H1 (cell line): ENCODE data around the gene ANGPTL5. TPM values are rescaled to one million over a fixed set of nuclear protein-coding genes. Genes with fewer than 3 reads are reported as not detected.

ENCODE experiments used
- CTCF ChIA-PET: fragments of 300-600 bp; sonication (Branson Sonifier 250); formaldehyde crosslinking; loops from one replicate; lab custom pipeline; 2021; ENCODE audit not compliant: partially characterized antibody; lab: Charles Lee
- POLR2A ChIA-PET: fragments of 300-600 bp; sonication (Branson Sonifier 250); formaldehyde crosslinking; loops from one replicate; lab custom pipeline; 2021; ENCODE audit warnings: inconsistent platforms; ENCODE audit not compliant: partially characterized antibody; lab: Charles Lee
- DNase-seq, 2 experiments: peaks; one replicate each; pipeline versions ENCODE4 v3.0.0 to v3.0.0-alpha.2; 2010 to 2022; ENCODE audit warnings: low spot score in 2 of 2, low read depth in 1 of 2, mixed read lengths in 1 of 2
- FAIRE-seq: peaks from 2 replicates; lab custom pipeline; 2011; peaks lifted over from hg19 to GRCh38; lab: Jason Lieb, UNC
- H2AFZ ChIP-seq: 2 replicates; pipeline ENCODE4 v1.8.1; 2012; ENCODE audit warnings: low read length, inconsistent platforms
- H2AK5ac ChIP-seq: 2 replicates; pipeline ENCODE4 v1.6.1; 2013; ENCODE audit warnings: low read depth, low read length
- H2BK120ac ChIP-seq: replicated peaks from 2 replicates; pipeline ENCODE3; 2013; ENCODE audit warnings: low read depth, low read length, inconsistent platforms
- H2BK12ac ChIP-seq: 2 replicates; pipeline ENCODE4 v1.6.1; 2013; ENCODE audit warnings: low read depth, low read length
- H2BK15ac ChIP-seq: 2 replicates; pipeline ENCODE4 v1.6.1; 2013; ENCODE audit warnings: low read length
- H2BK20ac ChIP-seq: 2 replicates; pipeline ENCODE4 v1.6.1; 2013; ENCODE audit warnings: low read length
- H2BK5ac ChIP-seq: 2 replicates; pipeline ENCODE4 v1.6.1; 2013; ENCODE audit warnings: low read depth, low read length
- H3K14ac ChIP-seq: 2 replicates; pipeline ENCODE4 v1.6.1; 2013; ENCODE audit warnings: inconsistent platforms; ENCODE audit not compliant: insufficient read length
- H3K18ac ChIP-seq: 2 replicates; pipeline ENCODE4 v1.6.1; 2013; ENCODE audit warnings: low read length; ENCODE audit errors: extremely low read depth
- H3K23ac ChIP-seq: 2 replicates; pipeline ENCODE4 v1.6.1; 2013; ENCODE audit warnings: inconsistent platforms; ENCODE audit not compliant: insufficient read length
- H3K23me2 ChIP-seq: 2 replicates; pipeline ENCODE4 v1.6.1; 2013; ENCODE audit warnings: low read depth, low read length
- H3K27ac ChIP-seq: 2 replicates; pipeline ENCODE4 v1.6.1; 2011; ENCODE audit warnings: low read depth, low read length, inconsistent platforms
- H3K27me3 ChIP-seq, 4 experiments: replicated peaks in 1 of 4; 1 replicate in 1 of 4; 2 replicates in 3 of 4; pipeline versions ENCODE4 v1.6.1 to v1.8.1; 2011 to 2013; ENCODE audit warnings: low read length in 3 of 4, mild to moderate bottlenecking in 3 of 4, inconsistent platforms in 2 of 4, mixed read lengths in 2 of 4, moderate library complexity in 1 of 4; ENCODE audit not compliant: control insufficient read depth in 3 of 4, insufficient read depth in 3 of 4; ENCODE audit errors: extremely low read depth in 1 of 4
- H3K36me3 ChIP-seq, 4 experiments: 2 replicates each; pipeline versions ENCODE4 v1.6.1 to v1.8.1; 2011 to 2013; ENCODE audit warnings: mild to moderate bottlenecking in 4 of 4, low read length in 3 of 4, moderate library complexity in 2 of 4, control low read depth in 1 of 4, inconsistent platforms in 1 of 4; ENCODE audit not compliant: insufficient read depth in 4 of 4, control insufficient read depth in 2 of 4
- H3K4ac ChIP-seq: replicated peaks from 2 replicates; pipeline ENCODE3; 2013; ENCODE audit warnings: low read length, low read depth, mixed read lengths, inconsistent platforms; ENCODE audit not compliant: insufficient read length
- H3K4me1 ChIP-seq, 4 experiments: replicated peaks in 1 of 4; 1 replicate in 1 of 4; 2 replicates in 3 of 4; pipeline versions ENCODE4 v1.6.1 to v1.8.1; 2011 to 2013; ENCODE audit warnings: low read length in 3 of 4, inconsistent platforms in 2 of 4, mixed read lengths in 1 of 4; ENCODE audit not compliant: insufficient read depth in 4 of 4, control insufficient read depth in 3 of 4
- H3K4me2 ChIP-seq, 2 experiments: 2 replicates each; pipeline versions ENCODE4 v1.6.1 to v1.8.1; 2011 to 2013; ENCODE audit warnings: low read depth in 2 of 2, low read length in 2 of 2, control low read depth in 1 of 2, inconsistent platforms in 1 of 2, mild to moderate bottlenecking in 1 of 2; ENCODE audit not compliant: insufficient read depth in 1 of 2
- H3K4me3 ChIP-seq, 4 experiments: fragments of 200-600, 300-600 bp in 1 of 4; sonication (generic), shearing (Covaris generic), sonication (Bioruptor Twin) in 1 of 4; 2 replicates each; pipeline versions ENCODE4 v1.5.1 to v1.8.1; 2011 to 2016; ENCODE audit warnings: low read length in 4 of 4, low read depth in 3 of 4, control low read depth in 2 of 4, inconsistent platforms in 2 of 4, mild to moderate bottlenecking in 2 of 4, mixed read lengths in 1 of 4, moderate library complexity in 1 of 4; ENCODE audit not compliant: insufficient read depth in 2 of 4; ENCODE audit errors: extremely low read depth in 1 of 4
- H3K56ac ChIP-seq: replicated peaks from 2 replicates; pipeline ENCODE3; 2013; ENCODE audit warnings: low read depth, mild to moderate bottlenecking, mixed read lengths, low read length, inconsistent platforms; ENCODE audit not compliant: insufficient read length
- H3K79me1 ChIP-seq: 2 replicates; pipeline ENCODE4 v1.6.1; 2013; ENCODE audit warnings: low read depth, low read length, control low read depth
- H3K79me2 ChIP-seq, 2 experiments: 2 replicates each; pipeline versions ENCODE4 v1.6.1 to v1.8.1; 2012 to 2013; ENCODE audit warnings: low read length in 2 of 2, mild to moderate bottlenecking in 2 of 2, inconsistent platforms in 1 of 2; ENCODE audit not compliant: insufficient read depth in 2 of 2, control insufficient read depth in 1 of 2
- H3K9ac ChIP-seq, 4 experiments: replicated peaks in 1 of 4; 1 replicate in 1 of 4; 2 replicates in 3 of 4; pipeline versions ENCODE4 v1.6.1 to v1.8.1; 2011 to 2013; ENCODE audit warnings: low read depth in 3 of 4, low read length in 3 of 4, control low read depth in 2 of 4, mild to moderate bottlenecking in 2 of 4, moderate library complexity in 2 of 4, inconsistent platforms in 1 of 4; ENCODE audit errors: extremely low read depth in 1 of 4
- H3K9me3 ChIP-seq, 2 experiments: 2 replicates each; pipeline versions ENCODE4 v1.6.1 to v1.8.1; 2012 to 2013; ENCODE audit warnings: mild to moderate bottlenecking in 2 of 2, moderate library complexity in 2 of 2, control low read depth in 1 of 2, inconsistent platforms in 1 of 2, low read depth in 1 of 2, low read length in 1 of 2, mixed read lengths in 1 of 2; ENCODE audit not compliant: insufficient read depth in 2 of 2
- H4K20me1 ChIP-seq, 2 experiments: replicated peaks in 1 of 2; 2 replicates each; pipeline versions ENCODE3 to v1.8.1; 2011 to 2013; ENCODE audit warnings: inconsistent platforms in 2 of 2, low read length in 2 of 2, mild to moderate bottlenecking in 1 of 2; ENCODE audit not compliant: insufficient read depth in 2 of 2, control insufficient read depth in 1 of 2
- H4K5ac ChIP-seq: 2 replicates; pipeline ENCODE4 v1.6.1; 2013; ENCODE audit warnings: low read length, low read depth, mixed read lengths, inconsistent platforms; ENCODE audit not compliant: insufficient read length
- H4K8ac ChIP-seq: 2 replicates; pipeline ENCODE4 v1.8.0; 2013; ENCODE audit warnings: mild to moderate bottlenecking, moderate library complexity, low read length, inconsistent platforms; ENCODE audit not compliant: insufficient read depth; ENCODE audit errors: extremely low read depth
- H4K91ac ChIP-seq: replicated peaks from 2 replicates; pipeline ENCODE3; 2013; ENCODE audit warnings: low read length, mixed read lengths, inconsistent platforms; ENCODE audit not compliant: insufficient read length
- GTF2F1 ChIP-seq: IDR thresholded peaks from 2 replicates; pipeline ENCODE4 v1.6.1; 2012; ENCODE audit warnings: low read depth, low read length, improper control_type of control experiment, borderline replicate concordance
- SIRT6 ChIP-seq: IDR thresholded peaks from one replicate; pipeline ENCODE4 v1.7.1; 2012; ENCODE audit warnings: low read length, inconsistent platforms
- YY1 ChIP-seq: IDR thresholded peaks from 2 replicates; pipeline ENCODE4 v1.6.1; 2011; ENCODE audit warnings: low read depth, mild to moderate bottlenecking, low read length
- ZNF274 ChIP-seq: IDR thresholded peaks from 2 replicates; pipeline ENCODE4 v1.7.0; 2012; ENCODE audit warnings: low read length, borderline replicate concordance; ENCODE audit errors: extremely low read depth
- WGBS, 2 experiments: shearing (Covaris generic) in 1 of 2; methylation state at CpG; one replicate each; pipeline versions ENCODE4 v1.1.6 to v1.1.7; 2013 to 2015; ENCODE audit warnings: low lambda C conversion rate in 2 of 2, mixed read lengths in 2 of 2, inconsistent platforms in 1 of 2, low coverage in 1 of 2, missing lambda C conversion rate in 1 of 2; ENCODE audit not compliant: insufficient replicate concordance in 2 of 2, insufficient coverage in 1 of 2, insufficient read length in 1 of 2; ENCODE audit errors: extremely low coverage in 1 of 2, missing lambda C conversion rate in 1 of 2; 5-methylcytosine and 5-hydroxymethylcytosine counted together
- polyA plus RNA-seq, 7 experiments: library from polyadenylated mRNA; depleted of rRNA in 3 of 7; stranded (reverse) in 5 of 7; unstranded in 2 of 7; fragments of >200 nt in 5 of 7; fragments of 200-250 nt in 2 of 7; gene quantifications; 1 replicate in 5 of 7; 2 replicates in 1 of 7; 4 replicates in 1 of 7; pipeline versions ENCODE4 v1.2.1 to v1.2.3, GENCODE V29; 2011 to 2013; ENCODE audit warnings: missing spikeins in 2 of 7, mixed read lengths in 2 of 7
- total RNA-seq: library from RNA; stranded (reverse); fragmentation: NEBNext Ultra II Directional; extraction: Animal tissue kit (Norgen Biotek cat#: 25700); gene quantifications from 2 replicates; pipeline ENCODE4 v1.2.1, GENCODE V29; 2021

ANGPTL5 gene
- total and polyA plus RNA-seq, 2 of the 8 experiments (the other 6 are each of a cell fraction or from before 2014, with no cell fraction given), result not detected

GRCh38 chr11:101929294-101929915 lies 13.1 kb upstream of the ANGPTL5 start:
- no peak overlapping the region for H2BK20ac ChIP-seq
- H3K27me3 ChIP-seq, result no peaks in the 10 kb centered on the region
- no peaks in the 10 kb centered on the region for H3K4me1 ChIP-seq
- ChIA-PET POLR2A (no interaction called here), CTCF (interaction anchor here (0.6 to 1.7 kb wide), 5 partner anchors 16 to 389 kb away, joined by 3 to 7 read pairs (median 3); no protein-coding TSS in a partner anchor)
- 92% methylated on average over 5 of the region's 5 CpGs; no CpG with 5 or more reads in 1 of the 2 experiments for WGBS, 2 experiments
- no peak overlapping the region for H3K23ac ChIP-seq
- H4K20me1 ChIP-seq, result no peaks in the 10 kb centered on the region
- FAIRE-seq (no peak), DNase-seq (no peak)
- no peak overlapping the region for H2BK120ac ChIP-seq
- TF ChIP-seq GTF2F1, result no peak
- no peak for TF ChIP-seq YY1
- no peak for TF ChIP-seq SIRT6
- no peak for TF ChIP-seq ZNF274
- H2AK5ac ChIP-seq, result no peak overlapping the region
- H3K14ac ChIP-seq, result no peak overlapping the region
- no peak overlapping the region for H2BK5ac ChIP-seq
- H3K36me3 ChIP-seq, result no peaks in the 10 kb centered on the region
- H4K8ac ChIP-seq, result no peak overlapping the region
- H3K27ac ChIP-seq, result no peak overlapping the region
- H3K4me2 ChIP-seq, result no peak overlapping the region
- H3K23me2 ChIP-seq, result no peaks in the 10 kb centered on the region
- no peaks in the 10 kb centered on the region for H3K9me3 ChIP-seq
- H2BK12ac ChIP-seq, result no peak overlapping the region
- H4K5ac ChIP-seq, result no peak overlapping the region
- H3K4me3 ChIP-seq, result no peak overlapping the region
- no peaks in the 10 kb centered on the region for H3K79me2 ChIP-seq
- H3K9ac ChIP-seq, result no peak overlapping the region
- no peak overlapping the region for H2AFZ ChIP-seq
- H3K79me1 ChIP-seq, result no peaks in the 10 kb centered on the region
- H3K18ac ChIP-seq, result no peak overlapping the region
- H4K91ac ChIP-seq, result no peak overlapping the region
- no peak overlapping the region for H2BK15ac ChIP-seq
- H3K4ac ChIP-seq, result no peak overlapping the region
- H3K56ac ChIP-seq, result no peak overlapping the region
